HepG2 (cell line): ENCODE measurements around the gene PTPN18. TPM values are rescaled to one million over a fixed set of nuclear protein-coding genes. Genes with fewer than 3 reads are reported as not detected.

Experiments used
- ELF1 ChIP-seq: sonication (generic); formaldehyde crosslinking; IDR thresholded peaks from 2 replicates; pipeline ENCODE4 v1.4.0; 2020; ENCODE audit warnings: missing genetic modification reagents
- NFIC ChIP-seq: IDR thresholded peaks from 2 replicates; pipeline ENCODE4 v1.6.1; 2012; ENCODE audit warnings: mild to moderate bottlenecking, low read length, inconsistent platforms
- RARA ChIP-seq: IDR thresholded peaks from 2 replicates; pipeline ENCODE4 v1.6.1; 2016; ENCODE audit warnings: missing genetic modification reagents, missing compliant biosample characterization
- SP140L ChIP-seq: sonication (generic); formaldehyde crosslinking; IDR thresholded peaks from 2 replicates; pipeline ENCODE4 v1.4.0; 2020; ENCODE audit warnings: missing genetic modification reagents, borderline replicate concordance
- ZBTB38 ChIP-seq: sonication (generic); formaldehyde crosslinking; IDR thresholded peaks from 2 replicates; pipeline ENCODE4 v1.5.1; 2020; ENCODE audit warnings: mild to moderate bottlenecking, missing genetic modification reagents
- ZFP82 ChIP-seq: sonication (generic); formaldehyde crosslinking; IDR thresholded peaks from 2 replicates; pipeline ENCODE4 v1.5.1; 2020; ENCODE audit warnings: mild to moderate bottlenecking, missing genetic modification reagents, borderline replicate concordance
- ZNF296 ChIP-seq: sonication (generic); formaldehyde crosslinking; conservative IDR thresholded peaks from 2 replicates; pipeline ENCODE4 v1.5.0; 2020; ENCODE audit warnings: mild to moderate bottlenecking, missing genetic modification reagents
- ZNF337 ChIP-seq: sonication (generic); formaldehyde crosslinking; IDR thresholded peaks from 2 replicates; pipeline ENCODE4 v1.5.1; 2020; ENCODE audit warnings: missing genetic modification reagents, low read depth, mild to moderate bottlenecking, borderline replicate concordance
- ZNF34 ChIP-seq: sonication (generic); formaldehyde crosslinking; IDR thresholded peaks from 2 replicates; pipeline ENCODE4 v1.4.0; 2020; ENCODE audit warnings: mild to moderate bottlenecking, missing genetic modification reagents, borderline replicate concordance
- ZNF703 ChIP-seq: sonication (generic); formaldehyde crosslinking; IDR thresholded peaks from 2 replicates; pipeline ENCODE4 v1.5.1; 2020; ENCODE audit warnings: missing genetic modification reagents, mild to moderate bottlenecking, moderate library complexity, borderline replicate concordance
- ZNF781 ChIP-seq: sonication (generic); formaldehyde crosslinking; IDR thresholded peaks from 2 replicates; pipeline ENCODE4 v1.5.1; 2020; ENCODE audit warnings: borderline replicate concordance, mild to moderate bottlenecking, missing genetic modification reagents; ENCODE audit errors: not compliant biosample characterization
- polyA plus RNA-seq, 8 experiments: library from polyadenylated mRNA; depleted of rRNA in 3 of 8; stranded (reverse) in 7 of 8; unstranded in 1 of 8; fragments of >200 nt; fragmentation: Illumina TruSeq in 4 of 8; extraction: Trizol in 4 of 8; gene quantifications; 2 replicates each; pipeline versions ENCODE4 v1.2.1 to v1.2.3, GENCODE V29; 2011 to 2016; ENCODE audit warnings: low read depth in 4 of 8, missing spikeins in 1 of 8, mixed read lengths in 1 of 8; ENCODE audit not compliant: insufficient read depth in 1 of 8
- total RNA-seq, 5 experiments: library from RNA; depleted of rRNA; stranded (reverse); fragments of >200 nt; fragmentation: Illumina TruSeq; extraction: Trizol; gene quantifications; 2 replicates each; pipeline ENCODE4 v1.2.3, GENCODE V29; 2016; ENCODE audit warnings: low read depth in 1 of 5
- TF ChIP-seq, protein P1 (sequence below): sonication (generic); formaldehyde crosslinking; IDR thresholded peaks from 2 replicates; pipeline ENCODE4 v1.5.1; 2020; ENCODE audit warnings: missing genetic modification reagents, mild to moderate bottlenecking, borderline replicate concordance
- TF ChIP-seq, protein P2 (sequence below): IDR thresholded peaks from 2 replicates; pipeline ENCODE4 v1.6.1; 2016; ENCODE audit warnings: missing genetic modification reagents, missing compliant biosample characterization
- TF ChIP-seq, protein P3 (sequence below): sonication (generic); formaldehyde crosslinking; IDR thresholded peaks from 2 replicates; pipeline ENCODE4 v1.8.1; 2023; ENCODE audit warnings: mild to moderate bottlenecking, missing genetic modification reagents
- TF ChIP-seq, protein P4 (sequence below): sonication (generic); formaldehyde crosslinking; IDR thresholded peaks from 2 replicates; pipeline ENCODE4 v1.8.0; 2022; ENCODE audit warnings: missing genetic modification reagents, mild to moderate bottlenecking, moderate library complexity, borderline replicate concordance
- TF ChIP-seq, protein P5 (sequence below): sonication (generic); formaldehyde crosslinking; IDR thresholded peaks from 2 replicates; pipeline ENCODE4 v1.4.0; 2020; ENCODE audit warnings: mild to moderate bottlenecking, missing genetic modification reagents
- TF ChIP-seq, protein P6 (sequence below): sonication (generic); formaldehyde crosslinking; IDR thresholded peaks from 2 replicates; pipeline ENCODE4 v1.5.0; 2020; ENCODE audit warnings: mild to moderate bottlenecking, missing genetic modification reagents

PTPN18 gene
- total and polyA plus RNA-seq, 2 of the 13 experiments (the other 11 are each of a cell fraction or from before 2014, with no cell fraction given) = 14.8 to 39.6 TPM

DNA sequence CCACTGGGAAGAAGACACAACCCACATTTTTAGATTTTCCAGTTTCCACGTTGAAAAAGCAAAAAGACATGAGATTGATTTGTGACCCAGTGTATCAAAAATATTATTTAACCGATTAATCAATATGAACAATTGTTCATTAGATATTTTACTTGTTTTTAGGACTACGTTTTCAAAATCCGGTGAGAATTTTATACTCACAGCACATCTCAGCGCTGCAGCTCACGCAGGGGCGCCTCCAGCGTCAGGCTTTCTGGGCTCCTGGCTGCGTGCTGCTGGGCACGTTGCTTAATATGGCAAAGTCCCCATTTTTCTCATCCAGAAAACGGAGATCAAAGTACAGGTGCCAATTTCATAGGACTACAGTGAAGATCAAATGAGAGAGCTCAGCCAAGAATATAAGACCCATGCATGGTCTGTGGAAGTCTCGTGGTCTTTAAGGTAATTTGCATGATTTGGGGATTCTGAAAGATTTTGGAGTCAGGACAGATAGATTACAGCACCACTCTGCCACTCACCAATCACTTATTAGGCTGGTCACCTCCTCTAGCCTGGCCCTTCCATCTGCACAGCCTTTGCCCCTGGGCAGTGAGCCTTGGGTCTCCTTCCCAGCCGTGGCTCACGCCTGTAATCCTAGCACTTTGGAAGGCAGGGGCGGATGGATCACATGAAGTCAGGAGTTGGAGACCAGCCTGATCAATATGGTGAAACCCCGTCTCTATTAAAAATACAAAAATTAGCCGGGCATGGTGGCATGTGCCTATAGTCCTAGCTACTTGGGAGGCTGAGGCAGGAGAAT, 36.2 kb downstream of the PTPN18 start (continued):
- TF ChIP-seq, protein P1, sequence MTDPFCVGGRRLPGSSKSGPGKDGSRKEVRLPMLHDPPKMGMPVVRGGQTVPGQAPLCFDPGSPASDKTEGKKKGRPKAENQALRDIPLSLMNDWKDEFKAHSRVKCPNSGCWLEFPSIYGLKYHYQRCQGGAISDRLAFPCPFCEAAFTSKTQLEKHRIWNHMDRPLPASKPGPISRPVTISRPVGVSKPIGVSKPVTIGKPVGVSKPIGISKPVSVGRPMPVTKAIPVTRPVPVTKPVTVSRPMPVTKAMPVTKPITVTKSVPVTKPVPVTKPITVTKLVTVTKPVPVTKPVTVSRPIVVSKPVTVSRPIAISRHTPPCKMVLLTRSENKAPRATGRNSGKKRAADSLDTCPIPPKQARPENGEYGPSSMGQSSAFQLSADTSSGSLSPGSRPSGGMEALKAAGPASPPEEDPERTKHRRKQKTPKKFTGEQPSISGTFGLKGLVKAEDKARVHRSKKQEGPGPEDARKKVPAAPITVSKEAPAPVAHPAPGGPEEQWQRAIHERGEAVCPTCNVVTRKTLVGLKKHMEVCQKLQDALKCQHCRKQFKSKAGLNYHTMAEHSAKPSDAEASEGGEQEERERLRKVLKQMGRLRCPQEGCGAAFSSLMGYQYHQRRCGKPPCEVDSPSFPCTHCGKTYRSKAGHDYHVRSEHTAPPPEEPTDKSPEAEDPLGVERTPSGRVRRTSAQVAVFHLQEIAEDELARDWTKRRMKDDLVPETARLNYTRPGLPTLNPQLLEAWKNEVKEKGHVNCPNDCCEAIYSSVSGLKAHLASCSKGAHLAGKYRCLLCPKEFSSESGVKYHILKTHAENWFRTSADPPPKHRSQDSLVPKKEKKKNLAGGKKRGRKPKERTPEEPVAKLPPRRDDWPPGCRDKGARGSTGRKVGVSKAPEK (CRISPR knock-in tag) = 0 out of 2 replicates have a peak, but pooled peaks have one; percentile 14
- TF ChIP-seq RARA (CRISPR knock-in tag) (no peak), ZNF703 (CRISPR knock-in tag) (no peak), ZNF337 (CRISPR knock-in tag) (0 out of 2 replicates have a peak, but pooled peaks have one; percentile 74), ZNF34 (CRISPR knock-in tag) (no peak), ZNF781 (CRISPR knock-in tag) (no peak), ZBTB38 (no peak; the same call in 1 of the 2 replicates), NFIC (no peak), ZNF296 (CRISPR knock-in tag) (no peak), ELF1 (CRISPR knock-in tag) (no peak), ZFP82 (CRISPR knock-in tag) (peak; percentile 47; the same call in 1 of the 2 replicates), SP140L (0 out of 2 replicates have a peak, but pooled peaks have one; percentile 11)
- TF ChIP-seq, protein P2, sequence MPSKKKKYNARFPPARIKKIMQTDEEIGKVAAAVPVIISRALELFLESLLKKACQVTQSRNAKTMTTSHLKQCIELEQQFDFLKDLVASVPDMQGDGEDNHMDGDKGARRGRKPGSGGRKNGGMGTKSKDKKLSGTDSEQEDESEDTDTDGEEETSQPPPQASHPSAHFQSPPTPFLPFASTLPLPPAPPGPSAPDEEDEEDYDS (CRISPR knock-in tag) = peak; percentile 39
- TF ChIP-seq, protein P3, sequence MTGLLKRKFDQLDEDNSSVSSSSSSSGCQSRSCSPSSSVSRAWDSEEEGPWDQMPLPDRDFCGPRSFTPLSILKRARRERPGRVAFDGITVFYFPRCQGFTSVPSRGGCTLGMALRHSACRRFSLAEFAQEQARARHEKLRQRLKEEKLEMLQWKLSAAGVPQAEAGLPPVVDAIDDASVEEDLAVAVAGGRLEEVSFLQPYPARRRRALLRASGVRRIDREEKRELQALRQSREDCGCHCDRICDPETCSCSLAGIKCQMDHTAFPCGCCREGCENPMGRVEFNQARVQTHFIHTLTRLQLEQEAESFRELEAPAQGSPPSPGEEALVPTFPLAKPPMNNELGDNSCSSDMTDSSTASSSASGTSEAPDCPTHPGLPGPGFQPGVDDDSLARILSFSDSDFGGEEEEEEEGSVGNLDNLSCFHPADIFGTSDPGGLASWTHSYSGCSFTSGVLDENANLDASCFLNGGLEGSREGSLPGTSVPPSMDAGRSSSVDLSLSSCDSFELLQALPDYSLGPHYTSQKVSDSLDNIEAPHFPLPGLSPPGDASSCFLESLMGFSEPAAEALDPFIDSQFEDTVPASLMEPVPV (CRISPR knock-in tag) = peak; percentile 39; the same call in 1 of the 2 replicates
- TF ChIP-seq, protein P4, sequence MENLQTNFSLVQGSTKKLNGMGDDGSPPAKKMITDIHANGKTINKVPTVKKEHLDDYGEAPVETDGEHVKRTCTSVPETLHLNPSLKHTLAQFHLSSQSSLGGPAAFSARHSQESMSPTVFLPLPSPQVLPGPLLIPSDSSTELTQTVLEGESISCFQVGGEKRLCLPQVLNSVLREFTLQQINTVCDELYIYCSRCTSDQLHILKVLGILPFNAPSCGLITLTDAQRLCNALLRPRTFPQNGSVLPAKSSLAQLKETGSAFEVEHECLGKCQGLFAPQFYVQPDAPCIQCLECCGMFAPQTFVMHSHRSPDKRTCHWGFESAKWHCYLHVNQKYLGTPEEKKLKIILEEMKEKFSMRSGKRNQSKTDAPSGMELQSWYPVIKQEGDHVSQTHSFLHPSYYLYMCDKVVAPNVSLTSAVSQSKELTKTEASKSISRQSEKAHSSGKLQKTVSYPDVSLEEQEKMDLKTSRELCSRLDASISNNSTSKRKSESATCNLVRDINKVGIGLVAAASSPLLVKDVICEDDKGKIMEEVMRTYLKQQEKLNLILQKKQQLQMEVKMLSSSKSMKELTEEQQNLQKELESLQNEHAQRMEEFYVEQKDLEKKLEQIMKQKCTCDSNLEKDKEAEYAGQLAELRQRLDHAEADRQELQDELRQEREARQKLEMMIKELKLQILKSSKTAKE (CRISPR knock-in tag) = no peak
- TF ChIP-seq, protein P5, sequence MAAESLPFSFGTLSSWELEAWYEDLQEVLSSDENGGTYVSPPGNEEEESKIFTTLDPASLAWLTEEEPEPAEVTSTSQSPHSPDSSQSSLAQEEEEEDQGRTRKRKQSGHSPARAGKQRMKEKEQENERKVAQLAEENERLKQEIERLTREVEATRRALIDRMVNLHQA = no peak
- TF ChIP-seq, protein P6, sequence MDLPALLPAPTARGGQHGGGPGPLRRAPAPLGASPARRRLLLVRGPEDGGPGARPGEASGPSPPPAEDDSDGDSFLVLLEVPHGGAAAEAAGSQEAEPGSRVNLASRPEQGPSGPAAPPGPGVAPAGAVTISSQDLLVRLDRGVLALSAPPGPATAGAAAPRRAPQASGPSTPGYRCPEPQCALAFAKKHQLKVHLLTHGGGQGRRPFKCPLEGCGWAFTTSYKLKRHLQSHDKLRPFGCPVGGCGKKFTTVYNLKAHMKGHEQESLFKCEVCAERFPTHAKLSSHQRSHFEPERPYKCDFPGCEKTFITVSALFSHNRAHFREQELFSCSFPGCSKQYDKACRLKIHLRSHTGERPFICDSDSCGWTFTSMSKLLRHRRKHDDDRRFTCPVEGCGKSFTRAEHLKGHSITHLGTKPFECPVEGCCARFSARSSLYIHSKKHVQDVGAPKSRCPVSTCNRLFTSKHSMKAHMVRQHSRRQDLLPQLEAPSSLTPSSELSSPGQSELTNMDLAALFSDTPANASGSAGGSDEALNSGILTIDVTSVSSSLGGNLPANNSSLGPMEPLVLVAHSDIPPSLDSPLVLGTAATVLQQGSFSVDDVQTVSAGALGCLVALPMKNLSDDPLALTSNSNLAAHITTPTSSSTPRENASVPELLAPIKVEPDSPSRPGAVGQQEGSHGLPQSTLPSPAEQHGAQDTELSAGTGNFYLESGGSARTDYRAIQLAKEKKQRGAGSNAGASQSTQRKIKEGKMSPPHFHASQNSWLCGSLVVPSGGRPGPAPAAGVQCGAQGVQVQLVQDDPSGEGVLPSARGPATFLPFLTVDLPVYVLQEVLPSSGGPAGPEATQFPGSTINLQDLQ (CRISPR knock-in tag) = no peak
